ENCODE measurements around the gene ARHGAP42.

GRCh38 chr11:100830978-100831732 is 144.1 kb downstream of the ARHGAP42 start:
- TF ChIP-seq ZNF660 (CRISPR knock-in tag; IDR thresholded peaks at IDR 0.05; ENCODE audit: borderline replicate concordance, low read depth) (no peak), PRMT3 (CRISPR knock-in tag; IDR thresholded peaks at IDR 0.05; ENCODE audit: borderline replicate concordance, low read depth) (no peak), POLR2AphosphoS5 (IDR thresholded peaks at IDR 0.05; ENCODE audit: low read depth, low read length) (no peak), RBFOX2 (IDR thresholded peaks at IDR 0.05; ENCODE audit: low read depth, low read length) (no peak), BORCS8-MEF2B (CRISPR knock-in tag; IDR thresholded peaks at IDR 0.05) (no peak), FOXM1 (CRISPR knock-in tag; IDR thresholded peaks at IDR 0.05) (no peak), ZNF12 (CRISPR knock-in tag; IDR thresholded peaks at IDR 0.05) (no peak), CC2D1A (CRISPR knock-in tag; IDR thresholded peaks at IDR 0.05) (no peak), U2AF1 (optimal IDR thresholded peaks at IDR 0.05; ENCODE audit: low read depth, low read length) (no peak), CCAR2 (optimal IDR thresholded peaks at IDR 0.05; ENCODE audit: low read depth, low read length) (no peak), ZKSCAN1 (IDR thresholded peaks at IDR 0.05; ENCODE audit: low read length) (no peak)
- TF ChIP-seq, protein P1, sequence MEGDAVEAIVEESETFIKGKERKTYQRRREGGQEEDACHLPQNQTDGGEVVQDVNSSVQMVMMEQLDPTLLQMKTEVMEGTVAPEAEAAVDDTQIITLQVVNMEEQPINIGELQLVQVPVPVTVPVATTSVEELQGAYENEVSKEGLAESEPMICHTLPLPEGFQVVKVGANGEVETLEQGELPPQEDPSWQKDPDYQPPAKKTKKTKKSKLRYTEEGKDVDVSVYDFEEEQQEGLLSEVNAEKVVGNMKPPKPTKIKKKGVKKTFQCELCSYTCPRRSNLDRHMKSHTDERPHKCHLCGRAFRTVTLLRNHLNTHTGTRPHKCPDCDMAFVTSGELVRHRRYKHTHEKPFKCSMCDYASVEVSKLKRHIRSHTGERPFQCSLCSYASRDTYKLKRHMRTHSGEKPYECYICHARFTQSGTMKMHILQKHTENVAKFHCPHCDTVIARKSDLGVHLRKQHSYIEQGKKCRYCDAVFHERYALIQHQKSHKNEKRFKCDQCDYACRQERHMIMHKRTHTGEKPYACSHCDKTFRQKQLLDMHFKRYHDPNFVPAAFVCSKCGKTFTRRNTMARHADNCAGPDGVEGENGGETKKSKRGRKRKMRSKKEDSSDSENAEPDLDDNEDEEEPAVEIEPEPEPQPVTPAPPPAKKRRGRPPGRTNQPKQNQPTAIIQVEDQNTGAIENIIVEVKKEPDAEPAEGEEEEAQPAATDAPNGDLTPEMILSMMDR (CRISPR knock-in tag; IDR thresholded peaks at IDR 0.05) = no peak

All from HepG2 (cell line).